Right hindlimb (tissue), 1 donor: ENCODE data around the gene MAPK14.

ENCODE experiments used
- DNase-seq: peaks from one replicate; pipeline ENCODE4 v3.0.0-alpha.2; 2018

Gene MAPK14

GRCh38 chr6:36038120-36038876 is 10.7 kb downstream of the MAPK14 start:
- peak; percentile 24 for DNase-seq

GRCh38 chr6:36039112-36039511 is 11.5 kb downstream of the MAPK14 start:
- no peak for DNase-seq

- DNase-seq = no peak
These were observed 13.3 kb downstream of the MAPK14 start for GRCh38 chr6:36040958-36041357.

- no peak for DNase-seq
These were observed 15.1 kb downstream of the MAPK14 start for GRCh38 chr6:36042618-36043260.

- DNase-seq = no peak
These were observed 22.0 kb downstream of the MAPK14 start for GRCh38 chr6:36049582-36049981.

- DNase-seq = no peak
These were observed 22.7 kb downstream of the MAPK14 start for GRCh38 chr6:36050305-36050704.

- DNase-seq = no peak
These were observed 23.5 kb downstream of the MAPK14 start for GRCh38 chr6:36050947-36051710.

- peak; percentile 27 for DNase-seq
These were observed 24.5 kb downstream of the MAPK14 start for GRCh38 chr6:36052097-36052496.

- DNase-seq = no peak
These were observed 26.3 kb downstream of the MAPK14 start for GRCh38 chr6:36053878-36054277.

GRCh38 chr6:36054415-36054814 is 26.8 kb downstream of the MAPK14 start:
- DNase-seq = no peak

- no peak for DNase-seq
These were observed 27.3 kb downstream of the MAPK14 start for GRCh38 chr6:36054956-36055355.

GRCh38 chr6:36056178-36056577 is 28.6 kb downstream of the MAPK14 start:
- no peak for DNase-seq

- DNase-seq = no peak
These were observed 33.6 kb downstream of the MAPK14 start for GRCh38 chr6:36061236-36061635.

- DNase-seq = no peak
These were observed 34.6 kb downstream of the MAPK14 start for GRCh38 chr6:36062247-36062646.

- DNase-seq = no peak
These were observed 35.9 kb downstream of the MAPK14 start for GRCh38 chr6:36063318-36064060.

- DNase-seq = no peak
These were observed 37.3 kb downstream of the MAPK14 start for GRCh38 chr6:36064770-36065396.

GRCh38 chr6:36065916-36066315 is 38.3 kb downstream of the MAPK14 start:
- DNase-seq = no peak

GRCh38 chr6:36066817-36067216 is 39.2 kb downstream of the MAPK14 start:
- no peak for DNase-seq

- DNase-seq = no peak
These were observed 39.9 kb downstream of the MAPK14 start for GRCh38 chr6:36067374-36068011.

GRCh38 chr6:36068012-36068392 is 40.4 kb downstream of the MAPK14 start:
- DNase-seq = no peak

- no peak for DNase-seq
These were observed 41.0 kb downstream of the MAPK14 start for GRCh38 chr6:36068586-36068985.

- DNase-seq = no peak
These were observed 42.0 kb downstream of the MAPK14 start for GRCh38 chr6:36069573-36069972.
